Stimulated activated CD8-positive, alpha-beta memory T cell treated with anti-CD3 and anti-CD28 coated beads, Interleukin-12 subunit alpha, Interleukin-12 subunit beta, amount 100 ng/mL, for 24 hours (primary cell): ENCODE data around the gene GABARAP.
A peak's percentile ranks its signal among the peaks of the same experiment; 100 is the strongest.

Source experiments
- DNase-seq: peaks from one replicate; pipeline ENCODE4 v3.0.0-alpha.2; 2020; ENCODE audit errors: extremely low read depth

Gene GABARAP

DNA sequence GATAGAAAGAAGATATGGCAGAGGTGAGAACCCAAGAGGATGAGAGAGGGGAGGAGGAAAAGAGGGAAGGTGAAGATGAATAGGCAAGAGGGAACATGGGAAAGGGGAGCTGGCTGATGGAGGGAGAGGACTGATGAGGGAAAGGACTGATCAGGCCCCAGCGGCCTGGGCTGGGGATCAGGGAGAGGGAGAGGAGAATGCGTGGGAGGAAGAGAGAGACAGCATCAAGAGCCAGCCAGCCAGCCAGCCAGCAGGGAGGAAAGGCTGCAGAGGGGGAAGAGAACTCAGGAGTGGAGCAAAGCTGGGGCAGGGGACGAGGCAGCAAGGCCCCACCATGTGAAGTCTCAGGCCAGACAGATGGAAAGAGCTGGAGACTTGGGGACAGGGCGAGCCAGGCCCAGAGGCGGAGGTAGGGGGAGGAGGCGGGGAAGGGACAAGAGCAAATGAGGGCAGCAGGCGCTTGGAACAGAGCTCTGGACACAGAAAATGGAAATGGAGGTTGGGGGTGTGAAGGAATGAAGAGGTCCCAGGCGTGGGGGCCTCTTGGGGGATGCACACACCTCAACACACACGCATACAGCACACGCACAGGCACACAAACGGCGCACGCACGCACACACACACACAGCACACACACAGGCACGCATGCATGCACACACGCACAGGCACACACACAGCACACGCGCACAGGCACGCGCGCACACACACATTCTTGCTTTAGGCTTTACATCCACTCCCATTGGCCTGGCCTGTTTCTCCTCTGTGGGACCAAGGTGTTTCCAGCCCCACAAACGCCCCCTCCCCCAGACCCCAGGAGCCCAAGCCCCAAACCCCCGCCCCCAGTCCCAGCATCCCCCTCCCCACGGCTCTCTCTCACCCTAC, 34.9 kb downstream of the GABARAP start:
- no peak for DNase-seq

DNA sequence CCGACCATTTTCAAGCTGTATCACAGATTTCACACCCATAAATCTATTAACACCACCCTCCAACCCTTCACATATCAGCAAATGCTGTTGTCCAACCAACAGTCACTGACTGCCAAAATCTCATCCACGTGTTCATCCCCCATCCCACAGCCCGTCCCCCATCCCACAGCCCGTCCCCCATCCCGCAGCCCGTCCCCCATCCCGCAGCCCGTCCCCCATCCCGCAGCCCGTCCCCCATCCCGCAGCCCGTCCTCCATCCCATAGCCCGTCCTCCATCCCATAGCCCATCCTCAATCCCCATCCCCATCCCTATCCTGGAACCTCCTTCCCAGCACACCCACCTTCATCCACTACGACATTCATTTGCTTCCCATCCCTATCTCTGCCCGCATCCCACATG, 36.7 kb downstream of the GABARAP start:
- DNase-seq, result no peak

DNA sequence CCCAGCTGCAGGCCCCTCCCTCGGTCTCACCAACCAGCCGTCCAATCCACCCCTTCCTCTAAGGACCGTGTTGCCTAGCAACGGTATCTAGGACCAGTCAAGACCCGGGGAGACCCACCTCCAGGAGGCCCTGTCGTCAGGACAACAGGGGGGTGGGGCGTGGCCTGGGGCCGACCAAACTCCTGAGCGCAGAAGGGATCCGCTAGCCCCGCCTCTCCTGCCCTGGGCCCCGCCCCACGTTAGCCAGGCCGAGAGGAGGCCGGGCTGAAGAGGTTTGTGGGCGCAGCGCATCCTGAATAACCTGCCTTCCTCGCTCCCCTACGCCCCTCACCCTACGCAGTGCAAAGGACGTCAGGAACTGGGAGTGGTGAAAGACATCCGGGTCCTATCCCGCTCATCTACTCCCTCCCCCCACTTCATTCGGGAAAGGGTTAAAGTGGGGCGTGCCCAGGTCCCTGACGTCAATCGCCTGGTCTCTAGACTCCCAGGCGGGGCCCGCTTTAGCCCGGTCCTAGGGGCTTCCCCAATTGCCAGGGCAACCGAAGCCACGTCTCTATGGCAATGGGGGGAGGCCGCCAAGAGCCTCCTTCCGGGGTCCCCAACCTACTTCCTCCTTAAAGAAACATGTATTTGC, 37.3 kb downstream of the GABARAP start:
- peak; percentile 83 for DNase-seq

DNA sequence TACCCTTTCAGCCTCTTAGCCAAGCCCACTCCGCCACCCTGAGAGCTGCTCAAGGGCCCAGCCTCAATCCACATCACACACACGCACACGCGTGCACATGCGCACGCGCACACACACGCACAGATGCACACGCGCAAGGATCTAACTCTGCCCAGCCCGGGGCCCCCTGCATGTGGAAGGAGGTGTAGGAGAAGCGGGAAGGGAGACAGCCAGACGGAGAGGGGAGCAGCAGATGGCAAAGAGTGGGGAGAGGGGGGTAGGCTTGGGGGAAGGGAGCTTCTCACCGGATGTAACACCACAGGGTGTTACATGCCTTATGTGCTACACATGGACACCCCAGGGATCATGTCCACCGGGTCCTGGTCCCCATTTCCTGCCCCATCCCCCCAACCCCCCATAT, 37.9 kb downstream of the GABARAP start:
- no peak for DNase-seq

DNA sequence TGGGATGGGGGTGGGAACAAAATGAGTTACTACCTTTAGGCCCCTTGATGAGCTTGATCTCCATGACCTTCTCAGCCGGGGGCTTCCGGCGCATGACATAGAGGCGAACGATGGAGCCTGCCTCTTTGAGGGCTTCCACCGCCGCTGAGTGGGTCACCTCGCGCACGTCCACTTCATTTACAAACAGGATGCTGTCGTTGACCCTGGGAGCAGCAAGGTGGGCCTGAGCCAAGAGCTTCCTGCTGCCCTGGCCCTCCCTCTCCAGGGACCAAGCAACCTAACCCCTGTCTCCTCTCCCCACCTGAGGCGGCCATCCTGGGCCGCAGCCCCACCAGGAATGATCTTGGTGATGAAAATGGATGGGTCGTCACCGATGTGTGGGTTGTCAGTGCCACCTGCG, 38.9 kb downstream of the GABARAP start:
- DNase-seq, result no peak

DNA sequence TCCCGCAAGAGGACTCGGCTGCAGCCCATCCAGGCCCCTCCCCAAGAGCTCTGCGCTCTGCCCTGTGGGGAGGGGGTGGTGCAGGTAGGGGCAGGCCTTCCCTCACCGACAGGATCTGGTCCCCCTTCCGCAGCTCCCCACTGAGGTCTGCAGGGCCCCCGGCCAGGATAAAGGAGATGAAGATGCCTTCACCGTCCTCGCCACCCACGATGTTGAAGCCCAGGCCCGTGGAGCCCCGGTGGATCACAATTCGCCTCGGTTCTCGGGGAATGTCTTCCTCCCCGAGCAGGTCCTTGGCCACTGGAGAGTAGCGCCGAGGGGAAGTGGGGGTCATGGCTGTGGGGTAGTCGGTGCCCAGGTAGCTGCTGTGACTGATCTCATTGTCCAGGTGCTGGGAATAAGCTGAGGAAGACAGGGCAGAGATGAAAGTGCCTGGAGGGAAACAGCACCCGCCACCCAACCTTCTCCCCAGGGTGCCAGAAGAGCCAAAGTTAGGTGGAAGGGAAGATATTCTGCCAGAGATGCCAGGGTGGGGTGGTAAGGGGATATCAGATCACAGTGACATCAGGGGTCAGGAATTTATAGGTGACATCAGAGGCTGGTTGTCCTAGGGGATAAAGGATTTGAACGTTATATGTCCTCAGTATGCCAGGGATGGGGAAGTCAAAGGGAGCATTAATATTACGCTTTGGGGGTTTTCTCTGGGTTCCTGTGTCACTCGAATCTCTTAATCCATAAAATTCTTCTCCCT, 45.4 kb downstream of the GABARAP start:
- no peak for DNase-seq

DNA sequence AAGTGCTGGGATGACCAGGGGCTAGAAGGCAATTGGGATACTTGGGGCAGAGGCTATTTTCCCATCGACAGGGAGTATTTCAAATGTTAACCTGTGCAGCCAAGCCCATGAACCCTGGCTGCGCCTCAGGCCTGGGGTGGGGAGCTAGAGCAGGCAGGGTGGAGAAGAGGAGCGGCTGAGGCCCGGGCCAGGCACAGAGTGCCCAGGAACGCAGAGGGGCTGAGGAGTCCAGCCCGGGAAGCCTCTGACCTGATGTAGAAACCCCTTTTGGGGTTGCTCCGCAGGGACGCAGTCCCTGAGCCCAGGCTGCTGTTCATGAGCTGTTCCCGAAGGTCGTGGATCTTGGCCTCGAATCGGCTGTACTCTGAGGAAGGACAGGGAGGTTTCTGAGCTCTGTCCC, 46.3 kb downstream of the GABARAP start:
- DNase-seq, result no peak

DNA sequence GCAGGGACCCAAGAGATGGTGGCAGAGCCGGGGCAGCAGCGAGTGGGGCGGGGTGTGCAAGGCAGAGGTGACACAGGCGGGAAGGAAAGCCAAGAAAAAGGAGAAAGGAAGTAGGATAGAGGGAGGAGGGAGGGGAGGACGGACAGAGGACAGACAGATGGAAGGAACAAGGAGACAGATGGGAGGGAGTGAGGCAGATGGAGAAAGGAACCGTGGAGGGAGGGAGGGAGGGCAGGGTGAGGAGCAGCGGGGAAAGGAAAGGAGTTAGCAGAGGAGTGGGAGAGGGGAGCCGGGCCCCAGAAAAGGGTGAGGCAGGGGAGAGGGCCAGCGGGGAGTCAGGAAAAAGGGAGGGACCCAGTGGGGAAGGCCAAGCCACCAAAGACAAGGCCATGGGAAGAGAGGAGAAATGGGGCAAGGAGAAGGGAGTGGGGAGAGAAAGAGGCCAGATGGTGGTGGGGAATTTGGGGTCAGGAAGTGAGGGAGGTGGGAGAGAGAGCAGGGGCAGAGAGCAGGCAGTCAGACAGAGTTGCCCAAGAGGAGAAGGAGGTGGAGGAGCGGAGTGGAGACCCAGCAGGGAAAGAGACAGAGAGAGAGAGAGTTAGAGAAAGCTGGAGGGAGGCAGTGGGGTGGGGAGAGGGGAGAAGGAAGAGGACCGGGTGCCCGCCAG, 49.8 kb downstream of the GABARAP start:
- no peak for DNase-seq

DNA sequence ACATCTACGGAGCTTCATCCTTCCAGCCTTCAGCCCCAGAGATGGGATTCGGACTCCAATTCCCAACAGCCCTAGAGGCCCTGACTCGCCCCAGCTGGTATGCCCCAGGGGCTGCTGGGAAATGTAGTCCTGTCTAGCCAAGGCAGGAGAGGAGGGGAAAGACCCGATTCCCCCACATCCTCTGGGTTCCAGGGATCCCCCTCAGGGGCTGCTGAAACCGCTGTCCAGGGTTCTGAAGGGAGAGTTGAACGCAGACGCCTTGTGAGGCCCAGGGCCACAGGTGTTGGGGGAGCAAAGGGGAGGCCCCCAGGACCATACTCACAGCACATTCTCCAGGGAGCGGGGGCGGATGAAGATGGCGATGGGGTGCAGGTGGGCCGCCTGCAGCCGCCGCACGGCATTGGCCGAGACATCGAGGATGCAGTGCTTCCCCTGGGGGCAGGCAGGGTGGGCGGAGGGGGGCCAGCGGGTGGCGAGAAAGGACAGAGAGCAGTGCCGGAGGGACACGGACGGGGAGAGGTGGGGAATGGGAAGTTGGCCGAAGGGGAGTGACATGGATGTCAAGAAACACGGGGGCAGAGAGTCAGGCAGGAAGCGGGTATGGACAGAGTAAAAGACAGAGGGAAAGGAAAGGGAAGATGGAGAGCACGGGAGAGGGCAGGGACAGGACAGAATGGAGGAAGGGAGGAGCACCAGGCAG, 50.5 kb downstream of the GABARAP start:
- no peak for DNase-seq

DNA sequence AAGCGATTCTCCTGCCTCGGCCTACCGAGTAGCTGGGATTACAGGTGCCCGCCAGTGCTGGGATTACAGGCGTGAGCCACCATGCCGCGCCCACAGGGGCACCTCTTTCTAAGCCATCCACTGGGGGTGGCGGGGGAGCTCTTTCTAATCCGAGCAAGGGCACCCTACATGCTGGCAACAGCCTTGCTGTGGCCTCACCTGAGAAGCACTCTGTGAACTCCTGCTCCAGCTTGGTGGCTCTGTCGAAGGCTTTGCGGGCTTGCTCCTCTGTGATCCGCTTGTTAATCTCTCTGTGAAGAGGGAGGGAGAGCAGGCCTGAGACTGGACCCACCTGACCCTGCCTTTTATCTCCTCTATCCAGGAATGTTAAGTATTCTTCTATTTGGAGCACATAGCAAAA, 51.2 kb downstream of the GABARAP start:
- DNase-seq, result no peak

DNA sequence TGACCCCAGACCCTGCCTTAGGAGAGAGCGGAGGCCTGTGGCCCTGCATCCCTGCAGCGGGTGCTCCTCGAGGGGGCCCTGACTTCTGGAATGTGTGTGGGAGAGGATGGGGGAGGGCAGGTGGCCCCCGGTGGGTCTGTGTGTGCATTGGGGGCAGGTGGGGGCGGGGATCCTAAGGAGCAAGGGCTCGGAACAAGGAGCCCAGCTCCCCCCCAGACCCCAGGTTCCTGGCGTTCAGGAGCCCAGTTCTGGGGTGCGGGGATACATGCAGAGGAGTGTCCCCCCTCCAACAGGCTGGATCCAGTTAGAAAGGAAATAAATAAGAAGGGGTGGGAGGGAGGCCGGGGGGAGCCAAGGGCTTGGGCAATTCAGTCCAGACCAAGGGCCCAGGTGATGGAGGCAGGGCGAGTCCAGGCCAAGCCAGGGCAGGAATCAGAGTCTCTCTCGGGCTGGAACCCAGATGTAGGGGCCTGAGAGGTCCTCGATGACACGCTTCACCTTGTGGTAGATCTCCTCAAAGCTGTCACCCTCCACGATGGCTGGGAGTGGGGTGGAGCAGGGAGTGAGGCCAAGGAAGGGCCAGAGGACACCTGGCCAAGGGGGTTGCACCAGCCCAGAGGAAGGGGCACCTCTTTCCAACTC, 51.9 kb downstream of the GABARAP start:
- no peak for DNase-seq
